Left ventricle myocardium inferior (tissue), 1 donor: Measurements from ENCODE around the gene OR5H14. TPM values are rescaled to one million over a fixed set of nuclear protein-coding genes. Genes with fewer than 3 reads are reported as not detected.
"Not testable (repeated sequence)": the region's sequence is repeated elsewhere in the genome, so short reads cannot be mapped to it uniquely, and the experiment has no call there.

ENCODE experiments used
- DNase-seq: peaks from one replicate; pipeline ENCODE4 v3.0.0-alpha.2; 2020
- H3K27ac ChIP-seq: fragments of 200-600 bp; replicated peaks from 2 replicates; pipeline ENCODE4 v1.8.0; 2021
- H3K27me3 ChIP-seq: fragments of 200-600 bp; 2 replicates; pipeline ENCODE4 v1.8.0; 2021; ENCODE audit warnings: low read depth
- H3K36me3 ChIP-seq: fragments of 200-600 bp; 2 replicates; pipeline ENCODE4 v1.8.0; 2021
- H3K4me1 ChIP-seq: fragments of 200-600 bp; 2 replicates; pipeline ENCODE4 v1.8.0; 2021
- H3K4me3 ChIP-seq: fragments of 200-600 bp; 2 replicates; pipeline ENCODE4 v1.8.0; 2021; ENCODE audit warnings: mild to moderate bottlenecking, moderate library complexity
- H3K9me3 ChIP-seq: fragments of 200-600 bp; replicated peaks from 2 replicates; pipeline ENCODE4 v1.8.0; 2021
- CTCF ChIP-seq: fragments of 200-600 bp; IDR thresholded peaks from 2 replicates; pipeline ENCODE4 v1.8.0; 2021; ENCODE audit warnings: antibody characterized with exemption, mild to moderate bottlenecking, borderline replicate concordance
- intact Hi-C: fragments of 100-400 bp; cut with micrococcal nuclease; formaldehyde crosslinking; loops from one replicate; pipeline ENCODE4 v1.11.0; 2022
- total RNA-seq: library from RNA; stranded (reverse); fragmentation: NEBNext Ultra II Directional; extraction: Animal tissue kit (Norgen Biotek cat#: 25700); gene quantifications from one replicate; pipeline ENCODE4 v1.2.1, GENCODE V29; 2021
- donor health status: DM: no; HTN: yes; CAD: no; lungs with severe emphysema.

Gene OR5H14
- total RNA-seq, 1 donor from 2014 or later: not detected

GRCh38 chr3:98114264-98114663 lies 33.0 kb upstream of the OR5H14 start:
- intact Hi-C loops: no loop called here
- TF ChIP-seq CTCF: no peak
- Histone ChIP-seq H3K4me1 (no peaks in the 10 kb centered on the region), H3K27me3 (no peaks in the 10 kb centered on the region), H3K27ac (no peak overlapping the region), H3K36me3 (no peaks in the 10 kb centered on the region), H3K9me3 (peaks cover 64% of the 10 kb centered on the region), H3K4me3 (no peak overlapping the region)
- DNase-seq: no peak

- intact Hi-C loops: no loop called here
- TF ChIP-seq CTCF: no peak
- peaks cover 52% of the 10 kb centered on the region for H3K9me3 ChIP-seq
Observed at GRCh38 chr3:98115717-98116116, 31.6 kb upstream of the OR5H14 start.

GRCh38 chr3:98130421-98130820 lies 16.9 kb upstream of the OR5H14 start, which contains the start of gene OR5H1:
Gene OR5H1, plus strand, starts transcription at chr3:98130721. Its CDS starts 1,977 bp downstream, at chr3:98132698.
- no peak for DNase-seq
- intact Hi-C loops: no loop called here

More at GRCh38 chr3:98115717-98116116, 31.6 kb upstream of the OR5H14 start:
- Histone ChIP-seq H3K27ac (no peak overlapping the region), H3K36me3 (no peaks in the 10 kb centered on the region), H3K27me3 (no peaks in the 10 kb centered on the region), H3K4me3 (no peak overlapping the region), H3K4me1 (no peaks in the 10 kb centered on the region)
- no peak for DNase-seq

DNA sequence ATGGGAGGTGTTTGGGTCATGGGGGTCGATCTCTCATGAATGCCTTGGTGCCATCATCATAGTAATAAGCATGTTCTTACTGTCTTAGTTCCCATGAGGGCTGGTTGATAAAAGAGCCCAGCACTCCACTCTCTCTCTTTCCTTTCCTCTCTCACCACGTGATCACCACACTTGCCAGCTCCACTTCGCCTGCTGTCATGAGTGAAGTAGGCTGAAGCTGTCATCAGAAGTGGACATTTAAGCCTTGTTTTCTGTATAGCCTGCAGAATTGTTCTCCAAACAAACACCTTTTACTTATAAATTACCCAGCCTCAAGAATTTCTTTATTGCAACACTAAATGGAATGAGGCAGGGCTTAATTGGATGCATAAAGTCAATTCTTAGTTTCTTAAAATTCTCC lies 10.6 kb upstream of the OR5H14 start:
- TF ChIP-seq CTCF: no peak
- DNase-seq: no peak
- intact Hi-C loops: no loop called here
- Histone ChIP-seq H3K9me3 (no peaks in the 10 kb centered on the region), H3K27ac (no peak overlapping the region), H3K4me3 (no peak overlapping the region), H3K36me3 (no peaks in the 10 kb centered on the region), H3K27me3 (no peaks in the 10 kb centered on the region), H3K4me1 (no peaks in the 10 kb centered on the region)

More at GRCh38 chr3:98130421-98130820, 16.9 kb upstream of the OR5H14 start, which contains the start of gene OR5H1:
- TF ChIP-seq CTCF: no peak
- Histone ChIP-seq H3K4me1 (no peaks in the 10 kb centered on the region), H3K36me3 (no peaks in the 10 kb centered on the region), H3K27me3 (no peaks in the 10 kb centered on the region), H3K9me3 (no peaks in the 10 kb centered on the region), H3K4me3 (no peak within 1 kb of the TSS), H3K27ac (no peak within 1 kb of the TSS)

- H3K9me3 ChIP-seq, H3K27ac ChIP-seq, H3K4me1 ChIP-seq, H3K27me3 ChIP-seq, H3K36me3 ChIP-seq, H3K4me3 ChIP-seq, intact Hi-C loops, DNase-seq: not testable (repeated sequence)
Observed at GRCh38 chr3:98137826-98138557, 9.3 kb upstream of the OR5H14 start.

DNA sequence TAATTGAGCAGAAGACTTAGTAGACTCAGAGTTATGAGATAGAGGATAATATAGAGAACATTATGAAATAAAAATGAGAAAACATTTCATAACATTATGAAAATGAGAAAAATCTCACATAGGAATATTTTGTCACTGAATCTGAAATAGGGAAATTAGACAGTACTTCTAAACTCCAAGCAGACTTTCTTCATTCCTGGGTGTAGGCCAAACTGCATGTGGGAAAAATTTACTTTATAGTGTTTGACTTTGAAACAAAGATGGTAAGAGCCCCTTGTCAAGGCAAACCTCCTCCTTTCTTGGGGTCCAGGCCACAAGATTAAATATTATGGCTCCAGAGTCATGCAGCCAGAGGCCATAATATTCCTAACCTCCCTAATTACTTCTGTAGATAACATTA lies 6.7 kb upstream of the OR5H14 start:
- intact Hi-C loops: no loop called here
- no peaks in the 10 kb centered on the region for H3K36me3 ChIP-seq
- no peak for DNase-seq
- no peak overlapping the region for H3K27ac ChIP-seq
- H3K9me3 ChIP-seq: no peaks in the 10 kb centered on the region
- no peaks in the 10 kb centered on the region for H3K4me1 ChIP-seq
- no peak overlapping the region for H3K4me3 ChIP-seq
- H3K27me3 ChIP-seq: no peaks in the 10 kb centered on the region
- no peak for TF ChIP-seq CTCF
